Mesodermal cell (in vitro differentiated cells): ENCODE measurements around the gene RNASE12.

Experiments used
- H3K27ac ChIP-seq: 2 replicates; pipeline ENCODE4 v1.7.0; 2013; ENCODE audit warnings: mild to moderate bottlenecking, low read depth, low read length, moderate library complexity; ENCODE audit not compliant: severe bottlenecking
- H3K36me3 ChIP-seq: 2 replicates; pipeline ENCODE4 v1.7.1; 2013; ENCODE audit warnings: mild to moderate bottlenecking, low read length, moderate library complexity; ENCODE audit not compliant: control insufficient read depth, insufficient read depth
- H3K4me1 ChIP-seq: one replicate; pipeline ENCODE4 v1.7.1; 2013; ENCODE audit warnings: mild to moderate bottlenecking, low read length; ENCODE audit not compliant: insufficient read depth, control insufficient read depth, poor library complexity, severe bottlenecking
- H3K4me3 ChIP-seq: 2 replicates; pipeline ENCODE4 v1.7.0; 2013; ENCODE audit warnings: low read length, control low read depth, mild to moderate bottlenecking; ENCODE audit not compliant: insufficient read depth, poor library complexity, severe bottlenecking; ENCODE audit errors: extremely low read depth
- H3K9me3 ChIP-seq: 2 replicates; pipeline ENCODE4 v1.7.1; 2013; ENCODE audit warnings: mild to moderate bottlenecking, low read length, moderate library complexity; ENCODE audit not compliant: control insufficient read depth
- WGBS, 2 experiments: methylation state at CpG; one replicate each; pipeline ENCODE4 v1.1.5; 2013; ENCODE audit warnings: missing lambda C conversion rate in 2 of 2; ENCODE audit not compliant: insufficient coverage in 2 of 2; 5-methylcytosine and 5-hydroxymethylcytosine counted together

RNASE12 gene

GRCh38 chr14:20613094-20614037 is 22.2 kb upstream of the RNASE12 start:
- H3K4me3 ChIP-seq, result peak overlapping the region; percentile 65
- no peaks in the 10 kb centered on the region for H3K36me3 ChIP-seq
- WGBS, 2 experiments, result 0 to 2% methylated on average over 20 to 34 of the region's 34 CpGs
- H3K27ac ChIP-seq, result peak overlapping the region; percentile 72
- no peaks in the 10 kb centered on the region for H3K9me3 ChIP-seq
- peaks cover 6% of the 10 kb centered on the region for H3K4me1 ChIP-seq

DNA sequence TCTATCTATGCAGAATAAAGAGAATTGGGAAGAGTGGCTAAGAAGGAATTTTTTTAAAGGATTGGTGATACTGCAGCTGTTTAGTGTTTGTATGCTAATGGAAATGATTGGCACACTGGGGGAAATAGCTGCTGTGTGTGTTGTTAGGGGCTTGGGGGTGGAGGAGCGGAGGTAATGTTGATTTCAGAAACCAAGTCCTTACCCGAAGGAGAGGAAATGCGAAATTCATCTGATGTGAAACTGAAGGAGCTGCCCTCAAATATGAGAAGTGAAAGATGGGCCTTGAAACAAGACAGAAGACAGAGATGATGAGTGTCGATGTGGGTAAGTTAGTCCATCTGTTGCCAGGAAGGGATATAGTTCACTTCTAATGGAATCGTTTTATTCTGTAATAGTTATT is 21.2 kb upstream of the RNASE12 start:
- H3K4me3 ChIP-seq, result no peak overlapping the region
- H3K4me1 ChIP-seq, result peaks cover 6% of the 10 kb centered on the region
- no peak overlapping the region for H3K27ac ChIP-seq
- H3K9me3 ChIP-seq, result no peaks in the 10 kb centered on the region
- WGBS, 2 experiments, result 74 to 85% methylated on average over 2 to 3 of the region's 5 CpGs
- H3K36me3 ChIP-seq, result no peaks in the 10 kb centered on the region

- Histone ChIP-seq H3K36me3 (no peaks in the 10 kb centered on the region), H3K4me3 (no peak overlapping the region), H3K4me1 (peaks cover 6% of the 10 kb centered on the region), H3K27ac (no peak overlapping the region), H3K9me3 (no peaks in the 10 kb centered on the region)
- 81 to 84% methylated on average over 4 of the region's 4 CpGs for whole genome bisulfite sequencing, 2 experiments
These were observed 20.1 kb upstream of the RNASE12 start for GRCh38 chr14:20611277-20611676.

- H3K9me3 ChIP-seq, result no peaks in the 10 kb centered on the region
- peak overlapping the region; percentile 92 for H3K4me3 ChIP-seq
- no peaks in the 10 kb centered on the region for H3K36me3 ChIP-seq
- 8 to 10% methylated on average over 16 to 18 of the region's 27 CpGs for WGBS, 2 experiments
- H3K27ac ChIP-seq, result no peak overlapping the region
- peaks cover 6% of the 10 kb centered on the region for H3K4me1 ChIP-seq
These were observed 19.0 kb upstream of the RNASE12 start for GRCh38 chr14:20610002-20610765.

DNA sequence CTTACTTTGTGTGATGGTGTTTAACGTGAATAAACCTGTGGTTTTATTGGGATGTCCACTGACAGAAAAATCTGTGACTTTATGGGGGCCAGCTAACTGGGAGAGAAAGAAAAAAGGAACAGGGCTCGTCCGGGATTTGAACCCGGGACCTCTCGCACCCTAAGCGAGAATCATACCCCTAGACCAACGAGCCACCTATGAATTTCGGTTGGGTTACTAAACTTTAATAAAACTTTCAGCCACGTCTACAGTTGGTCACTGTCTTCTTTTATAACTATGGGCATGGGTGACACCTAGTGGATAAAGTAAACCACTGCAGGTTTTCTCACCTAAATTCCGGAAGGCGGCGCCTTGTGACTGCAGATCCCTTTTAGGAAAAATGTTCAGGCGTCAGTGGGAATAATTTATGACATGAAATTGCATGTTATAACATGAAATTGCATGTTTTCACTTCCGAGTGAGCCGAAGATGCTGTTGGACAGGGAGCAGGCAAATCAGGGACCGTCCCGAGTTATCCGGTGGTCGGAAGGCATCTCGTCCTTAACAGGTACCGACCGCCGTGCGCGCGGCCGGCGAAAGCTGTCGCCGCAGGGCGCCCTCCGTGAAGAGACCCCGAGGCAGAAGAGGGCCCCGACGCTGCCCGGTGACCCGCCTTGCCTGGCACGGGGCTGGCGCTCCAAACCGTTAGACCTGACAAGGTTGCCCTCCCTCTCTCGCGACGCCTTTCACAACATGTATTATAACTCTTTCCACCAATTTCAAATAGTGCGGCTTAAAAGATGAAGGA is 18.2 kb upstream of the RNASE12 start:
- H3K9me3 ChIP-seq, result no peaks in the 10 kb centered on the region
- H3K27ac ChIP-seq, result no peak overlapping the region
- H3K4me1 ChIP-seq, result peaks cover 6% of the 10 kb centered on the region
- no peaks in the 10 kb centered on the region for H3K36me3 ChIP-seq
- peak overlapping the region; percentile 92 for H3K4me3 ChIP-seq
- 1% methylated on average over 24 to 26 of the region's 44 CpGs for WGBS, 2 experiments

GRCh38 chr14:20608383-20609110 is 17.4 kb upstream of the RNASE12 start:
- H3K36me3 ChIP-seq, result no peaks in the 10 kb centered on the region
- peaks cover 6% of the 10 kb centered on the region for H3K4me1 ChIP-seq
- no peak overlapping the region for H3K27ac ChIP-seq
- no peak overlapping the region for H3K4me3 ChIP-seq
- no peaks in the 10 kb centered on the region for H3K9me3 ChIP-seq
- 80 to 87% methylated on average over 4 to 7 of the region's 7 CpGs for WGBS, 2 experiments

- Histone ChIP-seq H3K36me3 (no peaks in the 10 kb centered on the region), H3K4me3 (no peak overlapping the region), H3K4me1 (peaks cover 2% of the 10 kb centered on the region), H3K27ac (no peak overlapping the region), H3K9me3 (no peaks in the 10 kb centered on the region)
- no CpG with 5 or more reads among the region's 5 CpGs for WGBS, 2 experiments
These were observed 16.4 kb upstream of the RNASE12 start for GRCh38 chr14:20607617-20608016.

GRCh38 chr14:20606902-20607242 is 15.7 kb upstream of the RNASE12 start:
- H3K4me1 ChIP-seq, result no peaks in the 10 kb centered on the region
- no peaks in the 10 kb centered on the region for H3K9me3 ChIP-seq
- H3K27ac ChIP-seq, result no peak overlapping the region
- no peaks in the 10 kb centered on the region for H3K36me3 ChIP-seq
- no peak overlapping the region for H3K4me3 ChIP-seq
- no CpG with 5 or more reads among the region's 2 CpGs for WGBS, 2 experiments

DNA sequence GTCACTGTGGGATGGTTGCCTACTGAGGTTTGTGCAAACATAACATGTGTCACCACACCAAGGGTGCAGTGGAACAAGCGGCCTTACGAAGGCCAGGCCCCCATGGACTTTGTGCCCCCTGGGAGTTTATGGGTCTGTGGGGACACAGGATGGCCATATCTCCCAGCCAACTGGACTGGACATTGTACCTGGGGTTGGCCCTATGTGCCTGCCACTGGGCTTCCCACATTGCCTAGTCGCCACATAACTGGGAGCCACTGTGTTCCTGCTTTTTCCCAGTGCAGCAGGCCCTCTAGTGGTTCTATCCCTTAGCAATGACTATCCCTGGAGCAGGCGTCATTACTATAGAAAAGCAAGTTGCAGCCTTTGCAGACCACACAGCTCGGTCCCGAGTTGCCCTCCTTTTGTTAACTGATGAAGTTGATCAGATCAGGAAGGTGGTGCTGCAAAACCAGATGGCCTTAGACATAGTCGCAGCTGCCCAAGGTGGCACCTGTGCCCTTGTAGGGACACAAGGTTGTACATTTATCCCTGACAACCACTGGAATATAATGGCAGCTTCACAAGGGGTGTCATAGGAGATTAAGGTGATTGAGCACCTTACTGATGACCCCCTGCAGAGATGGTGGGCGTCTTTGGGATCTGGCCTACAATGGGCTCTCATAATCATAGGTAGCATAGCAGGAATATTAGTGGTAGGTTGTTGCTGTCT is 15.2 kb upstream of the RNASE12 start:
- H3K4me3 ChIP-seq, result no peak overlapping the region
- no peak overlapping the region for H3K27ac ChIP-seq
- WGBS, 2 experiments, result 43 to 44% methylated on average over 7 to 8 of the region's 8 CpGs

More for the DNA sequence above, 15.2 kb upstream of the RNASE12 start:
- Histone ChIP-seq H3K9me3 (no peaks in the 10 kb centered on the region), H3K36me3 (no peaks in the 10 kb centered on the region), H3K4me1 (no peaks in the 10 kb centered on the region)
